ENCODE measurements around the gene TGM2.

TGM2 gene

GRCh38 chr20:38092915-38093314 is 72.2 kb downstream of the TGM2 start:
- DNase-seq (ENCODE audit: low read depth in 3 of 3), result no peak

DNA sequence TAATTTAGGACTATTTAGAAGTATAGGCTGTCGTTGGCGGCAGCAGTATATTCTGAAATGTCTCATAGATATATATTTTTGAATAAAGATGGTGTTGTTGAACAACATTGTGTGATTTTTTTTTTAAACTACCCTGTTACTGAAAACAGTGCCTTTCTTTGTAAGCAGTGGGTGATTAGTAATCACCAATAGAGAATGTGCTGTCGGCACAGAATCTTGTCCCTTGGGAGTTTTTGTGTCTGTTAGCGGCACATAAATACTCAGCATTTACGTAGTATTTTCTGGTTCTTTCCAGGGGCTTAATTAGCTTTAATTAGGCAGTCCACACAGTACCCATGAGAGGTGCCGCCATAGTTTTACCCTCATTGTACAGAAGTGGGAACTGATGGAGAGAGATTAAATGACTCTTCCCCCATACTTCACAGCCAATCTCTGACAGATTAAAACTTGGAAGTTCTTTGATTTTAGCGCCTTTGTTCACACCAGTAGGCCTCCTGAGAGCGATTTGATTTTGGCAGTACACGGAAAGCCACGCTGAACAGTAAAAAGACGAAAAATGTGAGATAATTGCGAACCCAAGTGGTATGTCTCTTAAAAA is 72.7 kb downstream of the TGM2 start:
- DNase-seq (ENCODE audit: low read depth in 3 of 3), result no peak

DNA sequence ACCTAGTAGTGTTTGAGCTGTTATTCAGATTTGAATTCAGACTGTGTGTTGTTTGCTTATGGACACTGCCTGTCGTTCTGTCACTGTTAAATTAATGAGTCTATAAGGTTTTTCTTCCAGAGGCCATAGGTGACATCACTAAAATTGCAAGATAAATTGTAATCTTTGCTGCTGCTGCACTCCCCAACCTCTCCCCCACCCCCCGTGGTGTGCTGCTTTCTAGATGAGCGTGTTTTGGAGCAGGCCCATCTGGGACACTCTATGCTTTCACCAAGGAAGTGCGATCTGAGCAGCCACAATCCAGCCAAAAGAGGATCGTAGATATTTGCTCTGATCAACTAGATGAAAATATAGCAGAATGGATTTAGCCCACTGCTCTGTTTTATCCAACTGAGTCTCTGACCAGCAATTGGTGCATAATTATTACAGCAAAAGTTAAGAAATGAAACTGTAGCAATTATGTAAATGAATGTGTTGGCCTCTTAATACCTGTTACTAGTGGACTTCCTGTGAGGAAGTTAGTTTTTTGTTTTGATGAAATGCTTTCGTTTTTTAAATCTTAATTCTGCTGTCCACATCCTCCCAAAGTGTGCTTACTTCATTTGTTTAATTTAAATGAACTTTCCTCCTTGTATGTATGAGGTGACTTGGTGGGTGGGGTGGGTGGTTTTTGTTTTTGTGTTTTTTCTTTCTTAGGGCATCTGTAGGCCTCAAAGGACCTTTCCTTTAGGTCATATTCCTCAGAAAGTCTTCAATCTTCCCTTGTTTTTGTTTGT is 73.4 kb downstream of the TGM2 start:
- DNase-seq (ENCODE audit: low read depth in 3 of 3), result no peak

DNA sequence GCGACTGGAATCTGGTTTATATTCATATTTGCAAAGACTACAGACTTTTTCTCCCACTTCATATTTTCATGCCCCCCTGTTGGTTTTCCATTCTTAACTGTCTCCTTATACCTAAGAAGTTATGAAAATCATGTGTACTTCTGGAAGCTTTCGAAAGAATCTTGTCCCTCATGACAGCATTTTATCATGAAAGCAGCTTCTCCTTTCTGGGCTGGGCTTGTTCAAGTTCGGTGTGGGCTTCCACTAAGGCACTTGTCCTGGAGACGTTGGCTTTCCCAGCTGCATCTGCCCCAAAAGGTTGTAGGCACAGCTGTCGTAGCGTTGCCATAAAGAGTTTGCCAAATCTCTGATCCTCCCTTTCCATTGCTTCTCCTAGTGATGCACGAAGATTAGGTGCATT is 75.0 kb downstream of the TGM2 start:
- no peak for DNase-seq (ENCODE audit: low read depth in 3 of 3)

GRCh38 chr20:38089500-38089899 is 75.6 kb downstream of the TGM2 start:
- DNase-seq (ENCODE audit: low read depth in 3 of 3), result no peak

GRCh38 chr20:38085026-38085425 is 80.0 kb downstream of the TGM2 start:
- DNase-seq (ENCODE audit: low read depth in 3 of 3), result no peak

- no peak for DNase-seq (ENCODE audit: low read depth in 3 of 3)
Measured at GRCh38 chr20:38084425-38084951, 80.6 kb downstream of the TGM2 start.

GRCh38 chr20:38083338-38084048 is 81.6 kb downstream of the TGM2 start:
- no peak for DNase-seq (ENCODE audit: low read depth in 3 of 3)

DNA sequence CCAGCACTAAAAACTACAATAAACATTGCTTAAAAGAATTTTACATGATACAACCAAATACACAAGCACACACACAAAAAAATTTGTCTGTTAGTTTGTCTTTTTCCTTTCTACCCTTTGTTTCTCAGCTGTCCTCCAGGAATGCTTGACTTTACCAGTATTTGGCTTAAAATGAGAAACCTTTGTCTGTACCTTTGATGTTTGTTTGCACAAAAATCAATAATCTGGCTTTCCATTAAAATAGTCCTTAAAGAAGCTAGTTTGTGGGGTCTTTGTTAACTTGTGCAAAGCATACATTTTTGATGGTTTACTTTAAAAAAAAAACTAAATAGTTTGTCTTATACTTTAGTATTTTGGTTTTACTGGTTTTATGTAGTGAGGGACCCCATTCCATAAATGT is 82.2 kb downstream of the TGM2 start:
- DNase-seq (ENCODE audit: low read depth in 3 of 3), result no peak

DNA sequence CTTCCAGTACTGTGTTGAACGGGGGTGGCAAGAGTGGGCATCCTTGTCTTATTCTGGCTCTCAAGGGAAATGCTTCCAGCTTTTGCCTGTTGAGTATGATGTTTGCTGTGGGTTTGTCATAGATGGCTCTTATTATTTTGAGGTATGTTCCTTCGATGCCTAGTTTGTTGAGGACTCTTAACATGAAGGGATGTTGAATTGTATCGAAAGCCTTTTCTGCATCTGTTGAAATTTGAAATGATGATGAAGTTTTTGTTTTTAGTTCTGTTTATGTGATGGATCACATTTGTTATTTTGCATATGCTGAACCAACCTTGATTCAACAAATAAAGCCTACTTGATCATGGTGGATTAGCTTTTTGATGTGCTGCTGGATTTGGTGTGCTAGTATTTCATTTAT is 83.5 kb downstream of the TGM2 start:
- no peak for DNase-seq (ENCODE audit: low read depth in 3 of 3)

DNA sequence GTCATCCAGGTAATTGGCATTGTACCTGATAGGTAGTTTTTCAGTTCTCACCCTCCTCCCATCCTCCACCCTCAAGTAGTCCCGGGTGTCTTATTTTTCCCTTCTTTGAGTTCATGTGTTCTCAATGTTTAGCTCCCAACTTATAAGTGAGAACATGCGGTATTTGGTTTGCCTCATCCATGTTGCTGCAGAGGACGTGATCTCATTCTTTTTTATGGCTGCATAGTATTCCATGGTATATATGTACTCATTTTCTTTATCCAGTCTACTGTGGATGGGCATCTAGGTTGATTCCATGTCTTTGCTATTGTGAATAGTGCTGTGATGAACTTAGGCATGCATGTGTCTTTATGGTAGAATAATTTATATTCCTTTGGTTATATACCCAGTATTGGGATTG is 85.7 kb downstream of the TGM2 start:
- DNase-seq (ENCODE audit: low read depth in 3 of 3), result no peak

GRCh38 chr20:38078084-38078483 is 87.0 kb downstream of the TGM2 start:
- DNase-seq (ENCODE audit: low read depth in 3 of 3), result no peak
